Caco-2 (cell line): ENCODE data around the gene CELA1. TPM values are rescaled to one million over a fixed set of nuclear protein-coding genes. Genes with fewer than 3 reads are reported as not detected.

Experiments
- BruUV-seq: library from RNA; stranded (reverse); fragments of 400-500 nt; replicated peaks from 2 replicates; lab custom pipeline; 2021; lab: Mats Ljungman, UMichigan
- CTCF ChIA-PET: fragments of 300-600 bp; sonication (Branson Sonifier 250); formaldehyde crosslinking; loops from one replicate; lab custom pipeline; 2022; ENCODE audit warnings: antibody characterized with exemption; lab: Charles Lee
- POLR2A ChIA-PET: fragments of 300-600 bp; sonication (Branson Sonifier 250); formaldehyde crosslinking; loops from one replicate; lab custom pipeline; 2022; ENCODE audit warnings: antibody characterized with exemption; lab: Charles Lee
- DNase-seq, 2 experiments: peaks; one replicate each; pipeline versions ENCODE4 v3.0.0 to v3.0.0-alpha.2; 2020 to 2022
- H3K27me3 ChIP-seq: replicated peaks from 2 replicates; pipeline ENCODE4 v1.6.0; 2011; ENCODE audit warnings: low read length; ENCODE audit not compliant: control insufficient read depth, insufficient read depth
- H3K36me3 ChIP-seq: 2 replicates; pipeline ENCODE4 v1.5.1; 2011; ENCODE audit warnings: low read length; ENCODE audit not compliant: control insufficient read depth, insufficient read depth
- H3K4me1 ChIP-seq: fragments of 250-450 bp; sonication (Bioruptor Pico); 2 replicates; pipeline ENCODE4 v1.5.1; 2020; ENCODE audit warnings: mild to moderate bottlenecking
- H3K4me3 ChIP-seq: 2 replicates; pipeline ENCODE4 v1.5.1; 2011; ENCODE audit warnings: low read depth, mild to moderate bottlenecking, control low read depth, low read length
- H3K9me3 ChIP-seq: fragments of 250-450 bp; sonication (Bioruptor Pico); 2 replicates; pipeline ENCODE4 v1.5.1; 2020; ENCODE audit warnings: mild to moderate bottlenecking, moderate library complexity
- H3K27ac Mint-ChIP-seq: one replicate; pipeline ENCODE4 v1.8.0; 2022; ENCODE audit warnings: mixed read lengths; ENCODE audit not compliant: unreplicated experiment
- H3K27me3 Mint-ChIP-seq: one replicate; pipeline ENCODE4 v1.8.0; 2022; ENCODE audit warnings: mixed read lengths; ENCODE audit not compliant: insufficient read depth, unreplicated experiment
- H3K36me3 Mint-ChIP-seq: one replicate; pipeline ENCODE4 v1.8.0; 2022; ENCODE audit warnings: mild to moderate bottlenecking, mixed read lengths; ENCODE audit not compliant: insufficient read depth, unreplicated experiment
- H3K4me1 Mint-ChIP-seq: one replicate; pipeline ENCODE4 v1.8.0; 2022; ENCODE audit warnings: low read depth, mixed read lengths; ENCODE audit not compliant: unreplicated experiment
- H3K4me3 Mint-ChIP-seq: one replicate; pipeline ENCODE4 v1.8.0; 2022; ENCODE audit warnings: mild to moderate bottlenecking, moderate library complexity, mixed read lengths; ENCODE audit not compliant: unreplicated experiment
- H3K9me3 Mint-ChIP-seq: one replicate; pipeline ENCODE4 v1.8.0; 2022; ENCODE audit warnings: mixed read lengths; ENCODE audit not compliant: unreplicated experiment
- CTCF ChIP-seq, 2 experiments: fragments of 200-600 bp in 1 of 2; IDR thresholded peaks; 1 replicate in 1 of 2; 2 replicates in 1 of 2; pipeline versions ENCODE4 v1.5.1 to v1.8.0; 2011 to 2022; ENCODE audit warnings: antibody characterized with exemption in 1 of 2, control low read depth in 1 of 2, inconsistent platforms in 1 of 2, low read depth in 1 of 2, low read length in 1 of 2, mild to moderate bottlenecking in 1 of 2, moderate library complexity in 1 of 2; ENCODE audit not compliant: insufficient read depth in 1 of 2, severe bottlenecking in 1 of 2, unreplicated experiment in 1 of 2
- intact Hi-C: fragments of 100-400 bp; cut with micrococcal nuclease; formaldehyde crosslinking; loops from one replicate; pipeline ENCODE4 v1.10.0; 2022; ENCODE audit not compliant: unreplicated experiment
- total RNA-seq: library from RNA; stranded (reverse); gene quantifications from 2 replicates; pipeline ENCODE4 v1.2.3, GENCODE V29; 2022

CELA1 gene
- total RNA-seq, 1 experiment from 2014 or later = not detected

GRCh38 chr12:51377099-51377984 is 30.9 kb upstream of the CELA1 start:
- DNase-seq = no peak
- POLR2A ChIA-PET = interaction anchor here (0.6 kb wide), 1 partner anchor 294 kb away, joined by 3 read pairs; no protein-coding TSS in a partner anchor
- H3K4me1 ChIP-seq = peaks cover 7% of the 10 kb centered on the region; the same call in 1 of the 2 replicates
- H3K4me3 Mint-ChIP-seq = no peak overlapping the region
- no peaks in the 10 kb centered on the region for H3K9me3 Mint-ChIP-seq
- no peak for TF ChIP-seq CTCF (IDR thresholded peaks at IDR 0.05; ENCODE audit: insufficient read depth in 1 of 2, low read depth in 1 of 2, low read length in 1 of 2, severe bottlenecking in 1 of 2, unreplicated experiment in 1 of 2)
- H3K36me3 Mint-ChIP-seq = peaks cover 97% of the 10 kb centered on the region
- intact Hi-C loops = no loop called here
- H3K27ac Mint-ChIP-seq = no peak overlapping the region
- no peak overlapping the region for H3K4me3 ChIP-seq
- CTCF ChIA-PET = interaction anchor here (0.6 kb wide), 1 partner anchor 294 kb away, joined by 3 read pairs; no protein-coding TSS in a partner anchor
- no TSS peak for BruUV-seq
- no peaks in the 10 kb centered on the region for H3K27me3 ChIP-seq
- no peaks in the 10 kb centered on the region for H3K27me3 Mint-ChIP-seq
- no peaks in the 10 kb centered on the region for H3K9me3 ChIP-seq
- peaks cover 4% of the 10 kb centered on the region for H3K4me1 Mint-ChIP-seq
- H3K36me3 ChIP-seq = peaks cover 17% of the 10 kb centered on the region

GRCh38 chr12:51374856-51375255 is 28.4 kb upstream of the CELA1 start:
- Mint-ChIP-seq H3K4me3 (no peak overlapping the region), H3K27me3 (no peaks in the 10 kb centered on the region), H3K36me3 (peaks cover 96% of the 10 kb centered on the region), H3K9me3 (no peaks in the 10 kb centered on the region), H3K4me1 (peaks cover 11% of the 10 kb centered on the region), H3K27ac (peak overlapping the region; percentile 31)
- DNase-seq = no peak
- BruUV-seq = no TSS peak
- CTCF ChIA-PET = interaction anchor here (1.0 kb wide), 1 partner anchor 157 kb away, joined by 3 read pairs; no protein-coding TSS in a partner anchor
- POLR2A ChIA-PET = no interaction called here
- Histone ChIP-seq H3K27me3 (no peaks in the 10 kb centered on the region), H3K36me3 (peaks cover 13% of the 10 kb centered on the region), H3K4me3 (no peak overlapping the region), H3K9me3 (no peaks in the 10 kb centered on the region), H3K4me1 (peaks cover 19% of the 10 kb centered on the region)
- no peak for TF ChIP-seq CTCF (IDR thresholded peaks at IDR 0.05; ENCODE audit: insufficient read depth in 1 of 2, low read depth in 1 of 2, low read length in 1 of 2, severe bottlenecking in 1 of 2, unreplicated experiment in 1 of 2)
- intact Hi-C loops = no loop called here

- ChIA-PET POLR2A (interaction anchor here (0.8 kb wide), 1 partner anchor 17 kb away, joined by 3 read pairs; the partner anchor contains the start of gene GALNT6), CTCF (interaction anchor here (1.0 kb wide), 1 partner anchor 158 kb away, joined by 3 read pairs; no protein-coding TSS in a partner anchor)
- Mint-ChIP-seq H3K36me3 (peaks cover 96% of the 10 kb centered on the region), H3K27me3 (no peaks in the 10 kb centered on the region), H3K27ac (peak overlapping the region; percentile 31), H3K9me3 (no peaks in the 10 kb centered on the region), H3K4me1 (peaks cover 16% of the 10 kb centered on the region), H3K4me3 (no peak overlapping the region)
- Histone ChIP-seq H3K4me3 (no peak overlapping the region), H3K36me3 (peaks cover 11% of the 10 kb centered on the region), H3K9me3 (no peaks in the 10 kb centered on the region), H3K4me1 (peaks cover 19% of the 10 kb centered on the region), H3K27me3 (no peaks in the 10 kb centered on the region)
- TF ChIP-seq CTCF (IDR thresholded peaks at IDR 0.05; ENCODE audit: insufficient read depth in 1 of 2, low read depth in 1 of 2, low read length in 1 of 2, severe bottlenecking in 1 of 2, unreplicated experiment in 1 of 2) = no peak
- no peak for DNase-seq
- BruUV-seq = no TSS peak
- intact Hi-C loops = no loop called here
Measured at GRCh38 chr12:51374361-51374760, 27.9 kb upstream of the CELA1 start.
